H1 (cell line): ENCODE data around the gene FAM227B. TPM values are rescaled to one million over a fixed set of nuclear protein-coding genes. Genes with fewer than 3 reads are reported as not detected.

Experiments
- CTCF ChIA-PET: fragments of 300-600 bp; sonication (Branson Sonifier 250); formaldehyde crosslinking; loops from one replicate; lab custom pipeline; 2021; ENCODE audit not compliant: partially characterized antibody; lab: Charles Lee
- POLR2A ChIA-PET: fragments of 300-600 bp; sonication (Branson Sonifier 250); formaldehyde crosslinking; loops from one replicate; lab custom pipeline; 2021; ENCODE audit warnings: inconsistent platforms; ENCODE audit not compliant: partially characterized antibody; lab: Charles Lee
- DNase-seq, 2 experiments: peaks; one replicate each; pipeline versions ENCODE4 v3.0.0 to v3.0.0-alpha.2; 2010 to 2022; ENCODE audit warnings: low spot score in 2 of 2, low read depth in 1 of 2, mixed read lengths in 1 of 2
- FAIRE-seq: peaks from 2 replicates; lab custom pipeline; 2011; peaks lifted over from hg19 to GRCh38; lab: Jason Lieb, UNC
- H2AFZ ChIP-seq: 2 replicates; pipeline ENCODE4 v1.8.1; 2012; ENCODE audit warnings: low read length, inconsistent platforms
- H2AK5ac ChIP-seq: 2 replicates; pipeline ENCODE4 v1.6.1; 2013; ENCODE audit warnings: low read depth, low read length
- H2BK120ac ChIP-seq: replicated peaks from 2 replicates; pipeline ENCODE3; 2013; ENCODE audit warnings: low read depth, low read length, inconsistent platforms
- H2BK12ac ChIP-seq: 2 replicates; pipeline ENCODE4 v1.6.1; 2013; ENCODE audit warnings: low read depth, low read length
- H2BK15ac ChIP-seq: 2 replicates; pipeline ENCODE4 v1.6.1; 2013; ENCODE audit warnings: low read length
- H2BK20ac ChIP-seq: 2 replicates; pipeline ENCODE4 v1.6.1; 2013; ENCODE audit warnings: low read length
- H2BK5ac ChIP-seq: 2 replicates; pipeline ENCODE4 v1.6.1; 2013; ENCODE audit warnings: low read depth, low read length
- H3K14ac ChIP-seq: 2 replicates; pipeline ENCODE4 v1.6.1; 2013; ENCODE audit warnings: inconsistent platforms; ENCODE audit not compliant: insufficient read length
- H3K18ac ChIP-seq: 2 replicates; pipeline ENCODE4 v1.6.1; 2013; ENCODE audit warnings: low read length; ENCODE audit errors: extremely low read depth
- H3K23ac ChIP-seq: 2 replicates; pipeline ENCODE4 v1.6.1; 2013; ENCODE audit warnings: inconsistent platforms; ENCODE audit not compliant: insufficient read length
- H3K23me2 ChIP-seq: 2 replicates; pipeline ENCODE4 v1.6.1; 2013; ENCODE audit warnings: low read depth, low read length
- H3K27ac ChIP-seq: 2 replicates; pipeline ENCODE4 v1.6.1; 2011; ENCODE audit warnings: low read depth, low read length, inconsistent platforms
- H3K27me3 ChIP-seq, 4 experiments: replicated peaks in 1 of 4; 1 replicate in 1 of 4; 2 replicates in 3 of 4; pipeline versions ENCODE4 v1.6.1 to v1.8.1; 2011 to 2013; ENCODE audit warnings: low read length in 3 of 4, mild to moderate bottlenecking in 3 of 4, inconsistent platforms in 2 of 4, mixed read lengths in 2 of 4, moderate library complexity in 1 of 4; ENCODE audit not compliant: control insufficient read depth in 3 of 4, insufficient read depth in 3 of 4; ENCODE audit errors: extremely low read depth in 1 of 4
- H3K36me3 ChIP-seq, 4 experiments: 2 replicates each; pipeline versions ENCODE4 v1.6.1 to v1.8.1; 2011 to 2013; ENCODE audit warnings: mild to moderate bottlenecking in 4 of 4, low read length in 3 of 4, moderate library complexity in 2 of 4, control low read depth in 1 of 4, inconsistent platforms in 1 of 4; ENCODE audit not compliant: insufficient read depth in 4 of 4, control insufficient read depth in 2 of 4
- H3K4ac ChIP-seq: replicated peaks from 2 replicates; pipeline ENCODE3; 2013; ENCODE audit warnings: low read length, low read depth, mixed read lengths, inconsistent platforms; ENCODE audit not compliant: insufficient read length
- H3K4me1 ChIP-seq, 4 experiments: replicated peaks in 1 of 4; 1 replicate in 1 of 4; 2 replicates in 3 of 4; pipeline versions ENCODE4 v1.6.1 to v1.8.1; 2011 to 2013; ENCODE audit warnings: low read length in 3 of 4, inconsistent platforms in 2 of 4, mixed read lengths in 1 of 4; ENCODE audit not compliant: insufficient read depth in 4 of 4, control insufficient read depth in 3 of 4
- H3K4me2 ChIP-seq, 2 experiments: 2 replicates each; pipeline versions ENCODE4 v1.6.1 to v1.8.1; 2011 to 2013; ENCODE audit warnings: low read depth in 2 of 2, low read length in 2 of 2, control low read depth in 1 of 2, inconsistent platforms in 1 of 2, mild to moderate bottlenecking in 1 of 2; ENCODE audit not compliant: insufficient read depth in 1 of 2
- H3K4me3 ChIP-seq, 4 experiments: fragments of 200-600, 300-600 bp in 1 of 4; sonication (generic), shearing (Covaris generic), sonication (Bioruptor Twin) in 1 of 4; 2 replicates each; pipeline versions ENCODE4 v1.5.1 to v1.8.1; 2011 to 2016; ENCODE audit warnings: low read length in 4 of 4, low read depth in 3 of 4, control low read depth in 2 of 4, inconsistent platforms in 2 of 4, mild to moderate bottlenecking in 2 of 4, mixed read lengths in 1 of 4, moderate library complexity in 1 of 4; ENCODE audit not compliant: insufficient read depth in 2 of 4; ENCODE audit errors: extremely low read depth in 1 of 4
- H3K56ac ChIP-seq: replicated peaks from 2 replicates; pipeline ENCODE3; 2013; ENCODE audit warnings: low read depth, mild to moderate bottlenecking, mixed read lengths, low read length, inconsistent platforms; ENCODE audit not compliant: insufficient read length
- H3K79me1 ChIP-seq: 2 replicates; pipeline ENCODE4 v1.6.1; 2013; ENCODE audit warnings: low read depth, low read length, control low read depth
- H3K79me2 ChIP-seq, 2 experiments: 2 replicates each; pipeline versions ENCODE4 v1.6.1 to v1.8.1; 2012 to 2013; ENCODE audit warnings: low read length in 2 of 2, mild to moderate bottlenecking in 2 of 2, inconsistent platforms in 1 of 2; ENCODE audit not compliant: insufficient read depth in 2 of 2, control insufficient read depth in 1 of 2
- H3K9ac ChIP-seq, 4 experiments: replicated peaks in 1 of 4; 1 replicate in 1 of 4; 2 replicates in 3 of 4; pipeline versions ENCODE4 v1.6.1 to v1.8.1; 2011 to 2013; ENCODE audit warnings: low read depth in 3 of 4, low read length in 3 of 4, control low read depth in 2 of 4, mild to moderate bottlenecking in 2 of 4, moderate library complexity in 2 of 4, inconsistent platforms in 1 of 4; ENCODE audit errors: extremely low read depth in 1 of 4
- H3K9me3 ChIP-seq, 2 experiments: 2 replicates each; pipeline versions ENCODE4 v1.6.1 to v1.8.1; 2012 to 2013; ENCODE audit warnings: mild to moderate bottlenecking in 2 of 2, moderate library complexity in 2 of 2, control low read depth in 1 of 2, inconsistent platforms in 1 of 2, low read depth in 1 of 2, low read length in 1 of 2, mixed read lengths in 1 of 2; ENCODE audit not compliant: insufficient read depth in 2 of 2
- H4K20me1 ChIP-seq, 2 experiments: replicated peaks in 1 of 2; 2 replicates each; pipeline versions ENCODE3 to v1.8.1; 2011 to 2013; ENCODE audit warnings: inconsistent platforms in 2 of 2, low read length in 2 of 2, mild to moderate bottlenecking in 1 of 2; ENCODE audit not compliant: insufficient read depth in 2 of 2, control insufficient read depth in 1 of 2
- H4K5ac ChIP-seq: 2 replicates; pipeline ENCODE4 v1.6.1; 2013; ENCODE audit warnings: low read length, low read depth, mixed read lengths, inconsistent platforms; ENCODE audit not compliant: insufficient read length
- H4K8ac ChIP-seq: 2 replicates; pipeline ENCODE4 v1.8.0; 2013; ENCODE audit warnings: mild to moderate bottlenecking, moderate library complexity, low read length, inconsistent platforms; ENCODE audit not compliant: insufficient read depth; ENCODE audit errors: extremely low read depth
- H4K91ac ChIP-seq: replicated peaks from 2 replicates; pipeline ENCODE3; 2013; ENCODE audit warnings: low read length, mixed read lengths, inconsistent platforms; ENCODE audit not compliant: insufficient read length
- BACH1 ChIP-seq: IDR thresholded peaks from 2 replicates; pipeline ENCODE4 v1.6.1; 2012; ENCODE audit warnings: low read length, improper control_type of control experiment
- CBX8 ChIP-seq: fragments of 300-800, 300-1000 bp; sonication (generic); IDR thresholded peaks from 2 replicates; pipeline ENCODE4 v1.7.1; 2016; ENCODE audit warnings: low read depth, low read length, borderline replicate concordance
- CHD2 ChIP-seq: IDR thresholded peaks from 2 replicates; pipeline ENCODE4 v1.6.1; 2012; ENCODE audit warnings: low read length, improper control_type of control experiment
- EGR1 ChIP-seq: IDR thresholded peaks from 2 replicates; pipeline ENCODE4 v1.6.1; 2011; ENCODE audit warnings: low read depth, low read length, borderline replicate concordance
- EZH2 ChIP-seq: fragments of 200-600 bp; sonication (generic); IDR thresholded peaks from 2 replicates; pipeline ENCODE4 v1.7.1; 2012; ENCODE audit warnings: low read depth, mild to moderate bottlenecking, moderate library complexity, low read length, inconsistent platforms; ENCODE audit not compliant: severe bottlenecking
- JUN ChIP-seq: IDR thresholded peaks from 2 replicates; pipeline ENCODE4 v1.6.1; 2011; ENCODE audit warnings: low read depth, mild to moderate bottlenecking, improper control_type of control experiment, low read length
- WGBS, 2 experiments: shearing (Covaris generic) in 1 of 2; methylation state at CpG; one replicate each; pipeline versions ENCODE4 v1.1.6 to v1.1.7; 2013 to 2015; ENCODE audit warnings: low lambda C conversion rate in 2 of 2, mixed read lengths in 2 of 2, inconsistent platforms in 1 of 2, low coverage in 1 of 2, missing lambda C conversion rate in 1 of 2; ENCODE audit not compliant: insufficient replicate concordance in 2 of 2, insufficient coverage in 1 of 2, insufficient read length in 1 of 2; ENCODE audit errors: extremely low coverage in 1 of 2, missing lambda C conversion rate in 1 of 2; 5-methylcytosine and 5-hydroxymethylcytosine counted together
- polyA plus RNA-seq, 7 experiments: library from polyadenylated mRNA; depleted of rRNA in 3 of 7; stranded (reverse) in 5 of 7; unstranded in 2 of 7; fragments of >200 nt in 5 of 7; fragments of 200-250 nt in 2 of 7; gene quantifications; 1 replicate in 5 of 7; 2 replicates in 1 of 7; 4 replicates in 1 of 7; pipeline versions ENCODE4 v1.2.1 to v1.2.3, GENCODE V29; 2011 to 2013; ENCODE audit warnings: missing spikeins in 2 of 7, mixed read lengths in 2 of 7
- total RNA-seq: library from RNA; stranded (reverse); fragmentation: NEBNext Ultra II Directional; extraction: Animal tissue kit (Norgen Biotek cat#: 25700); gene quantifications from 2 replicates; pipeline ENCODE4 v1.2.1, GENCODE V29; 2021
- TF ChIP-seq, protein P1 (sequence below): IDR thresholded peaks from 2 replicates; pipeline ENCODE4 v1.6.1; 2012; ENCODE audit warnings: inconsistent platforms

The FAM227B gene
- total and polyA plus RNA-seq, 2 of the 8 experiments (the other 6 are each of a cell fraction or from before 2014, with no cell fraction given): 4.0 to 6.5 TPM

GRCh38 chr15:49471733-49472132 lies 148.9 kb downstream of the FAM227B start:
- Histone ChIP-seq H3K23me2 (no peaks in the 10 kb centered on the region), H3K27me3 (no peaks in the 10 kb centered on the region), H3K36me3 (no peaks in the 10 kb centered on the region), H4K91ac (no peak overlapping the region), H3K4ac (no peak overlapping the region), H4K5ac (no peak overlapping the region), H3K18ac (no peak overlapping the region), H3K56ac (no peak overlapping the region), H3K4me2 (no peak overlapping the region), H3K9ac (no peak overlapping the region), H3K23ac (no peak overlapping the region), H4K20me1 (no peaks in the 10 kb centered on the region), H3K9me3 (no peaks in the 10 kb centered on the region), H3K79me2 (no peaks in the 10 kb centered on the region), H3K27ac (no peak overlapping the region), H2BK5ac (no peak overlapping the region), H4K8ac (no peak overlapping the region), H3K79me1 (no peaks in the 10 kb centered on the region), H3K14ac (no peak overlapping the region), H2BK12ac (no peak overlapping the region), H2BK120ac (no peak overlapping the region), H2AFZ (no peak overlapping the region), H2AK5ac (no peak overlapping the region), H3K4me3 (no peak overlapping the region), H2BK15ac (no peak overlapping the region), H3K4me1 (no peaks in the 10 kb centered on the region), H2BK20ac (no peak overlapping the region)
- WGBS, 2 experiments: 95% methylated on average over 4 of the region's 4 CpGs; no CpG with 5 or more reads in 1 of the 2 experiments
- TF ChIP-seq JUN (no peak), EZH2 (no peak), CBX8 (no peak), BACH1 (no peak), EGR1 (no peak), CHD2 (no peak)
- TF ChIP-seq, protein P1, sequence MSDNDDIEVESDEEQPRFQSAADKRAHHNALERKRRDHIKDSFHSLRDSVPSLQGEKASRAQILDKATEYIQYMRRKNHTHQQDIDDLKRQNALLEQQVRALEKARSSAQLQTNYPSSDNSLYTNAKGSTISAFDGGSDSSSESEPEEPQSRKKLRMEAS: no peak
- ChIA-PET CTCF (interaction anchor here (0.6 to 2.3 kb wide), 45 partner anchors 9 to 674 kb away, joined by 3 to 17 read pairs (median 4); partner anchors contain the start of gene FGF7), POLR2A (no interaction called here)
- DNase-seq (no peak), FAIRE-seq (no peak)
